ENCODE results near the gene DACH2.

DACH2 gene

GRCh38 chrX:86805241-86805640, 657.0 kb downstream of the DACH2 start:
- no peak for DNase-seq

GRCh38 chrX:86806786-86807185, 658.5 kb downstream of the DACH2 start:
- DNase-seq = no peak

GRCh38 chrX:86809651-86810050, 661.4 kb downstream of the DACH2 start:
- no peak for DNase-seq

- no peak for DNase-seq
Observed at GRCh38 chrX:86829786-86830185, 681.5 kb downstream of the DACH2 start.

- DNase-seq = no peak
Observed at GRCh38 chrX:86830685-86831084, 682.4 kb downstream of the DACH2 start.

GRCh38 chrX:86845101-86845500, 696.9 kb downstream of the DACH2 start:
- no peak for DNase-seq
